ENCODE data around the gene IRAG1.
"Not testable (repeated sequence)": the region's sequence is repeated elsewhere in the genome, so short reads cannot be mapped to it uniquely, and the experiment has no call there.

The IRAG1 gene

DNA sequence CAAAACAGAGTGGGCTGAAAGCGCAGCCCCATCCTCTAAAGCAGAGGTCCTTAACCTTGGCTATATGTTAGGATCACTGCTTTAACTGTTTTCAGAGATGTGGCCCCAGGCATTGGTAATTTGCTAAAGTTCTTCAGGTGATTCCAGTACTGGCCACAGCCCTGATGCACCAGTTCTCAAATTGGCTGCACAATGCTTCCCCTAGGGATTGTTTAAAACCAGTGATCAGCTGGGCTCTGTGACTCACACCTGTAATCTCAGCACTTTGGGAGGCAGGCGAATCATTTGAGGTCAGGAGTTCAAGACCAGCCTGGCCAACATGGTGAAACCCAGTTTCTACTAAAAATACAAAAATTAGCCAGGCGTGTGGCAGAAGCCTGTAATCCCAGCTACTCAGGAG, 8.4 kb upstream of the IRAG1 start:
- no peak for DNase-seq (ENCODE audit: low spot score)

DNA sequence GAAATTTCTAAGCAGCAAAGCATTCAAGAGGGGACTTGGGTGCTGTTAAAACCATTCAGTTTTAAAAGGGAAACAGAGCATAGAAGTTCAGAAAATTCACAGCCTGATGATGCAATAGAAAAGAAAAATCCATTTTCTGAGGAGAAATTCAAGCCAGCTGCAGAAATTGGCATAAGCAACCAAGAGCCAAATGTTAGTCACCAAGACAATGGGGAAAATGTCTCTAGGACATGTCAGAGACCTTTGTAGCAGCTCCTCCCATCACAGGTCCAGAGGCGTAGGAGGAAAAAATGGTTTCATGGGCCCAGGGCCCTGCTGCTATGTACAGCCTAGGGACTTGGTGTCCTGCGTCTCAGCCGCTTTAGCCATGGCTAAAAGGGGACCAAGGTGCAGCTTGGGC, 5.5 kb upstream of the IRAG1 start:
- no peak for DNase-seq (ENCODE audit: low spot score)

DNA sequence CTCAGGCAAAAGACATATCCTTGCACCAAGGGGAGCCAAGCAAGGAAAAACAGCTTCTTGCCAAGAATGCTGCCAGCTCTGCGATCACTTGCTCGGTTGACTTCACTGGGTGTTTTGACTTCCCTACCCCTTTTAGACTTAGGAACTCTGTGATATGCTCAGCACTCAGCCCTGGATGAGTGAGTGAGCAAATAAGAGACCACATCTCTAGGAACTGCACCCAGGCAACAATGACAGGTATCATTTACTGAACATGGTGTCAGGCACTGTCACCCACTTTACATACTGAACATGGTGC, 3.7 kb upstream of the IRAG1 start:
- no peak for DNase-seq (ENCODE audit: low spot score)

DNA sequence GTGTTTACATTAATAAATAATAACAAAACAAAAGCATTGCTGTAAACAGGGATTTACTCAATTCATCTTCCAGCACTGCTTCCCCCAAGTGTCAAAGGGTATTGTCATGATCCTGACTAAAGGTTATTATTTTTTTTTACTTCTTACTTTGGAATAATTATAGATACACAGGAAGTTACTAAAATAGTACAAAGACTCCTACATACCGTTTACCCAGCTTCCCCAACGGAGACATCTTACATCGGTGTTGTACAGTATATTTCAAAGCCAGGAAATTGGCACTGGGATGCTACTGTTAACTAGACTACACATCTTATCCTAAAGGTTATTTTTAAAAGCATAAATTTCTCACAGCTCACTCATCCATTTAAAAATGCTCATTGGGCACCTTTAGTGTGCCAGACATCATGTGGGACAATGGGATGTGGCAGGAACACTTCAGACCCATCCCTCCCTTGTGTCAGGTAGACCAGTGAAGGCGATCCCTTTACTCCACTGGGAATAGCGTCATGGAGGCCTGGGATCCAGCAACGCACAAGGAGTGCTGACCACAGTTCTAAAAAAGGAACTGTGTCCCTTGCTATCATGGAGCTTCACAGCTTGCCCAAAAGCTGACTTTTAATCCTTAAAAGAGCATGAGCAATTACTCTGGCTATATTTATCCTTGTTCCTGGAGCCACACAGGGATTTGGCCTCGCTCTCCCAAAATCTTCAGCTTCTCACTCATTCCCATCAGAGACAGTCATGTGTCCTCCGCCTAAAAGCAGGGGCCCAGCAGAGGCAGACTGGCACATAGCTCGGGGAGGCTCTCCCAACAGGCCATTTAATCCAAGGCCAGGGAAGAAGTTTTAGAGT, 3.1 kb upstream of the IRAG1 start:
- no peak for DNase-seq (ENCODE audit: low spot score)

DNA sequence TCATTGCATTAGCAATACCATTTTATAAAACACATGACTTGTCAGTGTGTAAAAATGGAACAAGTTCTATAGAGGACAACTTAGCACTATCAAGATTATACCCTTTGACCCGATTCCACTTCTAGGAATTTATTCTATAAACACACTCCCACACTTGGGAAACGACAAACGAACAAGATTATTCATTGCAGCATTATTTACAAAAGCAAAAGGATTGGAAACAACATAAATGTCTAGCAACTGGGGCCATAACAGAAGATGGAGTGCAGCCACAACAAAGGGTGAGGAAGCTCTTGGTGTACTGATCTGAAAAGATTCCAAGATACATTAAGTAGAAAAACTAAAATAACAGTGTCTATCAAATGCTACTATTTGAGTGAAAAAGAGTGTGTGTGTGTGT, 2.3 kb upstream of the IRAG1 start:
- DNase-seq (ENCODE audit: low spot score): no peak

DNA sequence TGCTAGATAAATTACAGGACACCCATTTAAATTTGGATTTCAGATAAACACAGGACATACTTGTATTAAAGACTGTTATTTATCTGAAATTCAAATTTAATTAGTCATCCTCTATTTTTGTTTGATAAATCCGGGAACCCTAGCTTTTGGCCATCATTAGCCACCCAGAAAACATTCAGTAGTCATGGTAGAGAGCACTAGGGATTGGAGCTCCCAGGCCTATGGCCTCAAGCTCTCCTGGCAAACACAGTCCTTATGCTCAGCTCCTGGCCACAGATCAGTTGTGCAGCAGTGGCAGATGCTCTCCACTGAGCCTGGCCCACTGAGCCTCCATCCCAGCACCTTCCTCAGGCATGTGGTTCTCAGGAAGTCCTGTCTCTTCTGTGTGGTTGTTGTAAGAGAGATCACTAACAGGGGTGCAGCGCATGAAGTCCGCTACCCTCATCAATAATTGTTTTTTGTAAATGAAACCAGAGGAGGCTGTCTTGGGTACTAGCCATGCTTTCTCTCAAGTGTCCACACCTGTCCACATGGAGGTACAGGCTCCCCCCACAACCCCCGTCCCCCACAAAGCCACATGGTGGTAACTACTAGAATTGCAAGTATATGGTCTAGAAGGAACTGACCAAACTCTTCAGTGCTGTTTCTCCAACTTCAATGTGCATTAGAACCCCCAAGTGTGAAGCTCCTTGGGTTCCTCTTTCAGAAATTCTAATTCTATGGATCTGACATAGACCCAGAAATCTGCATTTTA, 1.1 kb upstream of the IRAG1 start:
- no peak for DNase-seq (ENCODE audit: low spot score)

DNA sequence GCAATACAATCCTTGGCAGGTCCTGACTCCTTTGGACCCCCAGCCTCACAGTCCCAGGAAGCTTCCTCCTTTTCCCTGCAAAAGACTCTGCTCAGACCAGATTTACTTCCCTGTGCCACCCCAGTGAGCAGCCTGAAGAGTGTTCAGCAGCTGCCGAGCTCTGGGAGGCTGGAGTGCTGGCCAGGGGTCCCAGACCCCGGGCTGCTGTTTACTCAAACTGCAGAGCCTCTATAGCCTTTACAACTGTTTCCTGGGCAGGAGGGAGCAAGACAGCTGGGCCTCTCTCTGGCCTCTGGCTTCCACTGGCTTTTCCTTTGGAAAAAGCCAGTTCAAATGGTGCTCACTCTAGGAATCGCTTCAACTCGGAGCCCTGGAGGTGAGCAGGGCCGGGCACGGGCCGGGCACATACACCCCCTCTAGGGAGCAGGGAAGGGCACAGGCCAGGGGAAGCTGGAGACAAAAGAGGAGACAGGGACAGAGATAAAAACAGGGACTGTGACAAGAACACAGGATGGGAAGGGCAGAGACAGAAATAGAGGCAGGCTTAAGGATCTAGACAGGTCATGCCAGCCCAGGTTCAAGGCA, 932 bp downstream of the IRAG1 start:
- DNase-seq (ENCODE audit: low spot score): no peak

DNA sequence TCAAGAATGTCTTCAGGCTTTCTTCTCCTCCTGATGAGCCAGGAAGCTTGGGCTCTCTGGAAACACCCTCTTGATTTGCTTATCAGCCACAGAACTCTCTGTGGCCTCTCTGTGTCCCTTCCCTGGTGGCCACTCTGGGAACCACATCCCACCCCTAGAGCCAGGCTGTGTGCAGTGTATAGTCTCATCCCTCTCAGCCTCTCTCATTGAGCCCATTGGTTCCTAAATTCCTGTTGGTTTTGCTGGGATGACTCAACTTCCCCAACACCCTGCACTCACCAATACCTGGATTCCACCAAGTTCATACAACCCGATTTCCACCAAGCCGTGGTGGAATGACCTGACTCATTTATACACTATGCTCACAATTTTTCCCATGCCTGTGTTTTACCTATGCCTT, 5.2 kb downstream of the IRAG1 start:
- no peak for DNase-seq (ENCODE audit: low spot score)

DNA sequence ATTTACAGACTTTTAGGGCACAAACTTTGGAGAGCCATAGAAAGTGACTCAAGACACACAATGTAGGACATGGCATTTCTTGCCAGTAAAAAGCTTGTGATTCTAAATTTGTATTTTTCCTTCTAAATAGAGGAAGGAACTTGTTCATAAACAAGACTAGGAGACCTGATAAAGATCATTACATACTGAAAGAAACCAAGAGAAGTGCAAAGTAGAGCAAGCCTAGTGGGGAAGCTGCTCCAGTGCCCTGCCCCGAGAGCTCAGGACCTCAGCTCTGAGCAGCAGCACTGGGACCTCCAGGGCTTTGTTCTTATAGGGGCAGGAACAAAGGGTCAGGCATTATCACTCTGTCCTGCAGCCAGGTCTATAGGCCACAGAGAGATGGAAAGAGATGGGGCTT, 7.2 kb downstream of the IRAG1 start:
- no peak for DNase-seq (ENCODE audit: low spot score)

DNA sequence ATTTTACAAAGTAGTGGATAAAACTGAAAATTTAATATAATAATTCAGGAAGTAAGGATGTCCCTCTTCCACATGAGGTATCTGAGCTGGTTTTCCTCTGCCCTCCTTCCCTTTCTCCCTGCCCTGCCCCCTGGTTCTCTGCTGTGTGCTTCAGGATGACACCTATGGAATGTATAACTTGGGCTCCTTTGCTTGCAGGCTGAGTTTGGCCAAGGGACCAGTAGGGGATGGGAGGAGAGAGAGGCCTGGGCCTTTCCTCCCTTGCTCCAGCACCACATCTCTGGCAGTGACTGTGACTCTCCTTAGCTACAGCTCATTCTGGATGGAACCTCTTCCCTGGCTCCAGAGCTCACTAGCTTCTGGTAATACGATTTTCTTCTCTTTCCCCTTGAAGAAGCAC, 10.1 kb downstream of the IRAG1 start:
- DNase-seq (ENCODE audit: low spot score): no peak

DNA sequence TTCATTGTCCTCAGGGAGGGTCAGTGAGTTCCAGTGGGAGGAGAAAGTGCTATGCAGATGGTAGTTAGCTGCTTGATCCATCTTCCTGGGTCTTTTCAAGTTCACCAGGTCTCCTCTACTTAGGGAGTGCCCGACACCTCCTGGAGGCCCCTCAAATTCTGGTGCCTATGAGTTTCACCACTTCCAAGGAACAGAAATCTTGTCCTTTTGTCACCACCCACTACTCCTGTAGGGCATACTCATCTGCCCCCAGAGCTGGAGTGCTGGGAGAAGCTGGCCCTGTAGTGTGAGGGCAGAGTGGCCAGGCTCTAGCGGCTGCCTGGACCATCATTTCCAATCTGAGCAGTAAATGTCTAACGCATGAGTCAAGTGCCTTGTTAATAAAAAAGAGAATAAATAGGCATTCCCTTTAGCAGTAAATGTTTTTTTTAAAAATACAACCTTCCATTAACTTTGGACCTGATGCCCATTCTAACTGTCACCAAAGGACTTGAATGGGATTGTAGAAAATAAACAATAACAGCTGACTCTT, 12.5 kb downstream of the IRAG1 start:
- DNase-seq (ENCODE audit: low spot score): no peak

DNA sequence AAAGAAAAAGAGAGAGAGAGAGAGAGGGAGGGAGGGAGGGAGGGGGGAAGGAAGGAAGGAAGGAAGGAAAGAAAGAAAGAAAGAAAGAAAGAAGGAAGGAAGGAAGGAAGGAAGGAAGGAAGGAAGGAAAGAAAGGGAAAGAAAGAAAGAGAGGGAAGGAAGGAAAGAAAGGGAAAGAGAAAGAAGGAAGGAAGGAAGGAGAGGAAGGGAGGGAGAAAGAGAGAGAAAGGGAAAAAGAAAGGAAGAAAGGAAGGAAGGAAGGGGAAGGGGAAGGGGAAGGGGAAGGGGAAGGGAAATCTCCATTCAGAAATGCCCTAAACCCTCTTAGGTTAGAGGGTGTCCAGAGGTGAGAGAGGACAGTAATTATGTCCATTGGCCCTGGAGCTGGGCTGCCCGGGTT, 13.3 kb downstream of the IRAG1 start:
- DNase-seq (ENCODE audit: low spot score): not testable (repeated sequence)

DNA sequence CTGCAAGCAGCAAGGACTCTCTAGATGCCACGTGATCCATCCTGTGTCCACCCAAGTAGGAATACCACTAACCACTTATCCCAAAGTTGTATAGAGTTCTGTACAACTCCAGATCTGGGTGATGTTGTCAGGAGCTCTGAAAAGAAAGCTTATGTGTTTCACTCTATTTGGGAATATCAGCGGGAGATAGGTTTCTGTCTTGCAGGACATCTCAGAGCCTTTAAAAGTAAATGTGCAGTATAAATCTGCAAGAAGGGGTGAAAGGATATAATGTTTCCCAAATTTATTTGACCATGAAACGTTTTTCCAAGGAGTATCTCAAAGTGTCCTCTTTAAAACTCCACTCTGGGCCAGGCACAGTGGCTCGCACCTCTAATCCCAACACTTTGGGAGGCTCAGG, 13.9 kb downstream of the IRAG1 start:
- DNase-seq (ENCODE audit: low spot score): no peak

DNA sequence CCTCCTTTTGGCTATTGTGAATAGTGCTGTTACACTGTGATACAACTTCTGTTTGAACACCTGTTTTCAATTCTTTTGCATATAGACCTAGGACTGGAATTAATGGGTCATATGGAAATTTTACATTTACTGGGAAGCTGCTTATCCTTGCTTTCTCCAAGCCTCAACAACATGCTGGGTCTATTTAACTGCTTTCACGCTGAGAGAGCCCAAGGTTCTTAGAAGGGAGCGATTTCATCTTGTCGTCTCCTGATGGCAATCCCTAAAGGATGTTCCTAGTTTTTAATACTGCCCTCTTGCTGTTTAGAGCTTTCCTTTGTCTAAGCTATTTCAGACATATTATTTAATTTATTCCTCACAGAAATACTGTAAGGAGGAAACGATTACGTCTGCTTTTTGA, 15.5 kb downstream of the IRAG1 start:
- no peak for DNase-seq (ENCODE audit: low spot score)

DNA sequence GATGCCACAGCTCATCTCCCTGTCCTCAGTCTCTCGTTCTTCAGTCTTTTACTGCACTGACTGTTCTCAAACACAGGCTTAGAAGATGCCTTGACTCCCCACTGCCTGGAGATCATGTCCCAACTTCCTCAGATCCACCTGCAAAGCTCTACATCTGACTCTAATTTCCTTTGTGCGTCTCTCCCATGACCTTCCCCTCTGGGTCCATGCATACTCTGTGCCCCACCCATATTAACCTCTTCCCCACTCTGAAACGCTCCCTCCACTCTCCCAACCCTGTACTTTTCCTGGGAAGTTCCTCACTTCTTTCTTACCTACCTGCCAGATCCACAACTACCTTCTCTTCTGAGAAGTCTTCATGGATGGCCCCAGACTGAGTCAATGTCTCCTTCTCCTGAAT, 16.6 kb downstream of the IRAG1 start:
- DNase-seq (ENCODE audit: low spot score): no peak

DNA sequence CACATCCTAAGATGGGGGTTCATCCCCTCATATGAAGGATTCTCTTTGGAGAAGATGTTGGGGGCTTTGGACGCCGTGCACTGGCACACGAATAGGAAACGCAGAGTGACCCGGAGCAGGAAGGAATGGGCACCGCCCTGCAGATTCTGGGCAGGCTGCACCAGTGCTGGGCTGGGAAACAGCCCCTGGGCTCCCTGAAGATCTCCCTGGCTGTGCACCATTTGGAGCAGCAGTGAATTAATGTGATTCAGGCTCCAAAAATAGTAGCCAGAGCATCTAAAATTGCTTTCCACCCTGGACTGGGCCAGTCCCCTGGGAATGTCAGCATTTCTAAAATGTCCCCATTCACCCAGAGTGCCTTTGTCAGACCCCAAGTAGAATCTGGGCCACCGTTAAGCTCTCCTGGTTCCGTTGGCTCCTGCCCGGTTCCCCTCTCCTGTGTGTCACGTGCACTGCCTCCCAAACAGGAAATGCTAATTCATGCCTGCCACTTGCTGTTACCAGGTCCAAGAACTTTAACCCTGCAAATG, 18.6 kb downstream of the IRAG1 start:
- no peak for DNase-seq (ENCODE audit: low spot score)

DNA sequence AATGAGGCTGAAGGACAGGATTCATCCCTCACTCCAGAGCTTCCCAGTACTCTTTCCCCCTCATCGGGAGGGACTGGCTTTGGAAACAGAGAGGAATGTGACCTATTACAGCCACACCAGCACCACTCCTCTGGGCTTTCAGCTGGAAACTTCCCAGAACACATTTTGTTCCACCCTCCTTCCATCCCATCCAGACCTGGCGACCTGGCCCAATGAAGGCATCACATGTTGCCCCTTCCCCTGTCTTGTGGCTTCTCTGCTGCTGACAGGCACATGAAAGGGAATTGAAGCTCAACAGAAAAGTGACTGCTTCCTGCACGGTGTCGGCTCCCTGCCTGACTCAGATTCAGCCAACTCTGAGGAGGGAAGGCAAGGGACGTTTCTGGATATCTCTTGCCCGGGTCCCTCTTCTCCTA, 19.1 kb downstream of the IRAG1 start:
- DNase-seq (ENCODE audit: low spot score): no peak

DNA sequence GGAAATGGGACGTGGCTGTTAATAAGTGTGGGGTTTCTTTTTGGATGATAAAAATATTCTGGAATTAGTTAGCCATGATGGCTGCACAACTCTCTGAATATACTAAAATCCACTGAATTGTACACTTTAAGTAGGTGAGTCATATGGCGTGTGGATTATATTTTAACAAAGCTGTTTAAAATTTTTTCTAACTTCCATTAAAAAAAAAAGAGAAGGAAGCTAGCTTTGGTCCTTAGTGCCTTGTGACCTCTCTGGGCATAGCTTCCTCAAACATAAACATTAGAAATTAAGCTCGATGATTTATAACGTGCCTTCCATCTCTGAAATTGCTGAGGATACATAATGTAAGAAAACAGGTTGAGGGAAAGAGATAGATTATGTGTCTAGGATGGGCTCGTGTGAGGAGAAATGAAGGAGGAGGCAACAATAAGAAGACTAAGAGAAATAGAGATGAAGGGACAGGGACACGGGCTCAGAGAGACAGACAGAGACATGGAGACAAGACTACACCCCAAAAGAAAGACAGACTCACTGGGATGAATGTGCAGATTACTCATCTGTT, 20.0 kb downstream of the IRAG1 start:
- no peak for DNase-seq (ENCODE audit: low spot score)

DNA sequence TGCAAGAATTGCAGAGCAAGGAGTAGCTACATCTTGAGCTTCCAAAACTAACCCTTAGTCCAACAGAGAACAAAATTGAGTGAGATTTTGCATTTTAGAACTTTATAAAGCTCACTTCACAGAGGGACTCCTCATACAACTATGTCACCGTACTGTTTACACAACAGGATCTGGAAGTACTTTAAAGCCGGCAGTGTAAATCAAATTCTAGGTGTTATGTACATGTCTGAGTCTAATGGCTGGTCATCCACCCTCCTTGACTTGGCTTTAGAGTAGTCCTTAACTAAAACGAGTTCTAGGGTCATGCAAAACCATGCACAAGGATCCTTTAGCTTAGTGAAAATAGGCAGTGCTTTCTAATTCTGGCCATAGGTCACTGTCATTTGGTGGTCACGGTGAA, 23.5 kb downstream of the IRAG1 start:
- no peak for DNase-seq (ENCODE audit: low spot score)

DNA sequence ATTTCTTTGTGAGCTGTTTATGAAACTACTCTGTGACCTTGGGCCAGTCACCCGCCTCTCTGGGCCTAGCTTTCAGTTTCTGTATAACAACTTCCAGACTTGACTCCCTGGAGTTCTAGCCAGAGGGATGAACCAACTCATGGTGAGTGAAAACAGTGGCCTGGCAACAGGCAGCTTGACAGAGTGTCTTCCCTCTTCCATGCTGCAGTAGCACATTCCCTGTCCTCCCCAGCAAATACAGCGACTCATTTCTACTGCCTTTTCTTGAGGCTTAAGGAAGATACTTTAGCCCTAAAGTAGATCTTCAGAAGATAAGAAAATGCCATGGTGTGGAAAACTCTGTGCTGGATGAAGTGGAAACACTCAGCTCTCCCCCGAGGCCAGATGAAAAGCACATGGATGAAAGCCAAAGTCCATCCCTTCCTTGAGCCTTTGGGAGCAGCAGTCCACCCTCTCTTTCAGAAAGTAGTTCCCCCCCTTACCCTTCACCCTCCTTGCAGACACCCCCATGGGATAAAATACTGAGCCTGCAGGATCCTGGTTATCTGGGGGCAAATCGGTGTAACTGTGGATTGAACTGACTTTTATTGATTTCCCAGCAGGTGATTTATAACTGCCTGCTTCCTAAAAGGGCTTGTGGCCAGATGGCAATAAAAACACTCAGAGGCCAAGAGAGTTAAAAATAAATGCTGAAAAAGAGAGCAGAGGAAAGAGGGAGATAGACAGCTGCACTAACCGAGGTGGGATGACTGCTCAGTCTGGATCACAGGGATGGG, 24.1 kb downstream of the IRAG1 start:
- no peak for DNase-seq (ENCODE audit: low spot score)

DNA sequence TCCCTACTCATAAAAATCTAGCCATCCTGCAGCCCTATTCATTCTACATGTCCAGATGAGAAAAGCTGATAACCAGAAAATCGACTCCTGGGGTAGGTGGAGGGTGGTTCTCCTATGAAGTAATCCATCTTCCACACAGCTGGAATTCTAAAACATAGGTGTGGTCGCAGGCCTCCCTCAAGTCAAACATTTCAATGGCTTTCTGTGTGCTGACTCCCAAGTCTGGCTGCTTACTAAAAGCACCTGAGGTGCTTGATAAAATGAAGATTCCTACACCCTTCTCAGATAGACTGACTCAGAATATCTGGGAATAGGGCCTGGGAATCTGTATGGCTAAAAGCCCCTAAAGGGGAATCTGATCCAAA, 26.1 kb downstream of the IRAG1 start:
- DNase-seq (ENCODE audit: low spot score): no peak

Measured in D341Med (cell line).